NCI-H1436 (cell line): ENCODE measurements around the gene KLC4.

Experiments used
- DNase-seq: peaks from one replicate; lab custom pipeline; 2025; lab: John Stamatoyannopoulos, UW

Gene KLC4

DNA sequence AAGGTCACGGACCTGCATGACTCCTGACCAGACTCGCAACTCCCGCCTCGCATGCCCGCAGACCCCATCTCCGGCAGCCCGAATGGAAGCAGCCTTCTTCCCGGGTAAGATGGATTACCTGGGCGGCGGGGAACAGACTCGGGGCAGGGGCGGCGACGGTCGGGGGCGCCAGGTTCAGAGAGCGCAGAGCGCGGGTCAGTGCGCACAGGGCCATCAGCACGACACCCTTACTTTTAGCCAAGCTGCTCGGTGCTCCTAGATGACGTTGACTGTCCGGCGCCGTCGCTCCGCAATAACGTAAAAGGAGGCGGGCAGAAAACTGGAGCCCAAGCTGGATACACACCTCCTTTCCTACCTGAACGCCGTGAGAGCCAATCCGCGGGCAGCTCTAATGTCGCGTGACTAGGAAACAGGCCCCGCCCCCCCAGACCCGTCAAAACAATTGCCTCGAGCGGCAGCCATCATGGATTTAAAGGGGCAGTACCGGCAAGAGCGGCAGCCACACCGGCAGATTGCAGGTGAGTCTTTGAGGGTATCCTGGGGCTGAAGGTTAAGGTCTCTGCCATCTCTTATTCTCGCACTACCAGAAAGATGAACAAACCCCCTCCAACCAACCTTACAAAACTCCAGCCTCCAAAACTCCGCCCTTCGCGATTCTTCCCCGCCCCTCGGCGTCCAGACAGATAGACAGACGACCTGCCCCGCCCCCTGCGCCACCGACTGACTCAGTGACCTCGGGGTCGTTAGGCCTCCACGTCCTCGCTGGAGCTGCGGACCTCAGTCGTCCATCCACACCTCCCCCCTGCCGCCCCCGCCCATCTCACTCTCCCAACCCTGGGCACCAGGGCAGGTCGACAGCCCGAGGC lies at the start of gene KLC4, which contains the start of gene MRPL2:
KLC4 (plus strand) TSS at position 464 of the 866 bp plus-strand sequence. CDS start 1,705 bp downstream, outside the sequence.
MRPL2 (minus strand) TSS at position 267 of the 866 bp plus-strand sequence; CDS start at position 214, 53 bp downstream.
- DNase-seq, result peak; percentile 97

DNA sequence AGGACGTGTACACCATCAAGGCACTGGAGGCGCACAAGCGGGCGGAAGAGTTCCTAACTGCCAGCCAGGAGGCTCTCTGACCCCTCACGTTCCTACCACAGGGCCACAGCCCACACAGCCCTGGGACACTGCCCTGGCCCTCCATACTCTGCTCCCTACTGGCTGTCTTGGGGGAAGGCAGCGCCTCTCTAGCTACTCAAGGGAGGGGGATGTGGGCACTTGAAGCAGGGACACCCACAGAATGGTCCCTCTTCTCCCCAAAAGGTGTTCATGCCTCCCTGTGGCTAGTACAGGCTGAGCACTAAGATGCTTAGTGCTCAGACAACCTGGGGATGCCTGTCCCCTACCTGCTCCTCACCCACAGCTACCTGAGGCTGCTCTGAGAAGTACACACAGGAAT lies 48.2 kb upstream of the KLC4 start:
- DNase-seq, result no peak

DNA sequence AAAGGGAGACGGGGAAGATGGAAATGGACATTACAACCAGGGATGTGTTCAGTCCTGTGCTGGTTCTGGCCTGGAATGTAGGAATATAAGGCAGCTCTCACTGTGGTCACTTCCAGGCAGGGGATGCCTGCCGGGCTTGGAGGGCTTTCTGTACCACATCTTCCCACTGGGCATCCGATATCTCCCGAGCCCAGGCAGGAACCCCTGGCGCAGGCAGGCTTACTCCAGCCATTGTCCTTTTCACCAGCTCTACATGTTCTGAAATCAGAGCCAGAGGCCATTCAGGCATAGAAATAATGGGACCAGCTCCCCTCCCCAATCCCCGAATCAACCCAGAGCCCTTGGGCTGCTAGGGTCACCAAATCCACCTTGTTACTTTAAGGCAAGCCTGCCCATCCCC lies 47.1 kb upstream of the KLC4 start:
- no peak for DNase-seq

DNA sequence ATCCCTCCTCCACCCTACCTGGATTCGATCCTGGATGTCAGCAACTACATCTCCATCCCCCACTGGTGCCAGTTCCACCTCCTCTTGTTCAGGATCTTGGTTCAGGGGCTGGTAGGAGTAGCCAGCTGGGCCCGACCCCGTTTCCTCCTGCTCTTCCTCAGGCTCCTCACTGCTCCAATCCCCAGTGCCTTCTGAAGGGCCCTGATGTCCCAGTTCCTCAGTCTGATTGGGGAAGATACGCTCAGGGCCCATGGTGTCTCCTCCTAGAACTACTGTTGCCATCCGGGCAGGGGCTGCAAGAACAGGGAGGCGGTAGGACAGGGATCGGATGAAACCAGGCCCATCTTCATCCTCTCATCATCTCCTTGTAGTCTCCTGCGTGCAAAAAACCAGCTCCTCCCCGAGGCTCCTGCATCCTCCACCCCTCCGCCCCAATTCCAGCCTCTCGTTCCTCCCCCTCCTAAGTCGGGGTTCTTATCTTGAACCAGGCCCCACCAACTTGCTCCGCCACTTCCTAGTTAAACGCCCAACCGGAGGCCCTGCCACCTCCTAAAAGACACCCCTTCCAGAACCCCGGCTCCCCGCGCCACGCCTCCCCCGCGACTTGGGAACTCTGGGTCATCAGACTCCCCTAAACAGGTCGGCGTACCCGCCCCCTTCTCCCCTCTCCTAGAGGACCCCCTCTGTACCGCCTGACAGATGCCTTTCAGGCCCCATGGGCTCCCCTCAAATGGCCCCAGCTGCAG lies 46.2 kb upstream of the KLC4 start:
- DNase-seq, result no peak

DNA sequence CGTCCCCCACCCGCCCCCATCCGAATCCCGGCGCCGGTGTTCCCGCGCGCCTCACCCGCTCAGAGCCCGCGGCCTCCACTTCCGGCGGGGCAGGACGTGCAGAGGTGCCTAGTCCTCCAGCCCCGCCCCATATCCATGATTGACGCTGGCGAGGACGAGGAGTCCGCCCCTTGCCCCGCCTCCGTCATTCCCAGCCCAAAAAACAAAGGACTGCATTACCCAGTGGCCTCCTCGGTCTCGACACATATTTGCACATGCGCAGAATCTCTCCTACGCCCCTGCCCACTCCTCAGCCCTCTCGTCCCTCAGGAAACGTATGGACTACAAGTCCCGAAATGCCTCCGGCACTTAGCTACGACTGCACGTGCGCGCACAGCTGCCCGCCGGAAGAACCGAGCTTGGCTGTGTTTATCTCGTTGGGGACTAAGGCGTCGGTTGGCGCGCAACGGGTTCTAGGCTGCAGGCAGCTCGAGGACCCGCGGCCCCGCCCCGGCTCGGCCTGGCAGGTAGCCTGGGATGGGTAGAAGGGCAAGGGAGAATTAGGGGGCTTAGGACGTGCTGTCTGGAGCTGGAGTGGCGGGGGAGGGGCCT lies 45.5 kb upstream of the KLC4 start, which contains the start of the genes KLHDC3 and MEA1:
KLHDC3 (plus strand) TSS at position 407 of the 591 bp plus-strand sequence. CDS start 2,944 bp downstream, outside the sequence.
MEA1 (minus strand) TSS at position 104 of the 591 bp plus-strand sequence. CDS start 133 bp downstream, outside the sequence.
- peak; percentile 100 for DNase-seq

DNA sequence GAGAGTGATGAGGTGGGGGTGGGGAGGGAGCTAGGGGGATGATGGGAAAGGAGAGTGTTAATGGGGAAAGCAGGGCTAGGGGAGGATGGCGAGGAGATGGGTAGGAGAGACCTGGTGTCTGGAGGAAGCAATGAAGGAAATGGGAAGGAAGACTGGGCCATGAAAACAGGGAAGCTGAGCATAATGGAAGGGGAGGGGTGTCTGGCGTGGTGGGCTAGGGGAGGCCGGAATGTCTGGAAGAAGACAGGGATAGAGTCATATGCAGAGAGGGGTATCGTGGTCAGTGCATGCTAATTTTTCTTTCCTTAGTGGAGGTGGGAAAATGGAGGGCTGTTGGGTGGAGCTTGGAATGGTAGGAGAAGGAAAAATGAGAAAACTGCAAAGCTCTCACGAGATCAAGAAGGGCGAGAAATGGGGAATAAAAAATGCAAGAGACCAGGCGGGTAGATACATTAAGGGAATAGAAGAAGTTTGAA lies 45.0 kb upstream of the KLC4 start:
- no peak for DNase-seq

DNA sequence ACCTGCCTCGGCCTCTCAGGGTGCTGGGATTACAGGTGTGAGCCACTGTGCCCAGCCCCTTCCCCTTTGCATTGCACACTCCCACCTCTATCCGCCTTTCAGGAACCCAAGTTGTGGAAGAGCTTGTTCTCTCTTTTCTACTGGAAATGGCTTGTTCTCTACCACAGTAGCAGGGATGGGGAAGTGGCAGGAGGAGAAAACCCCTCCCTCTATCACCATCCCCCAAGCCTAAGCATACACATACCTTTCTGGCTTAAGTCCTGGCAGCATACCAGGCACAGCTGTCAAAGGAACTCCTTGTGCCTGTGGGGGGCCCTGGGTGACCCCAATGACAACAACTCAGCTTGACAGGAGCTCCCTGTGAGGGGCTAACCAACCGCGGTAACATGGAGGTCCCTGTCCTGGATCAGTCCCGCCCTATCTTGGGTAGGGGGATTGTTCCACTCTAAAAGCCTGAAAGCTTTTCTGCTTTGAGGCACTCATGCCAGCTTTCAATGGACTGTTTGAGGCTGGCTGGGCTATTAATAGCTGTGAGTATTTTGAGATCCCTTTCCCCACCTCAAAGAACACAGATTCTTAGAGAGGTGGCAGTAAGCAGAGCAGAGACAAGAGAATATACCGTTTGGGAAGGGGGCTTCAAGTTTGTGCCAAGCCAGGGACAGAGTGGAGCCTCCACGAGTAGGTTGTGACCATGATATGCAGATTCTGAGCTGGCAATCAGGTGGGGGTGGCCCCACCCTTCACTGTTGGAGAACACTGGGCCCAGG lies 43.1 kb upstream of the KLC4 start:
- no peak for DNase-seq

DNA sequence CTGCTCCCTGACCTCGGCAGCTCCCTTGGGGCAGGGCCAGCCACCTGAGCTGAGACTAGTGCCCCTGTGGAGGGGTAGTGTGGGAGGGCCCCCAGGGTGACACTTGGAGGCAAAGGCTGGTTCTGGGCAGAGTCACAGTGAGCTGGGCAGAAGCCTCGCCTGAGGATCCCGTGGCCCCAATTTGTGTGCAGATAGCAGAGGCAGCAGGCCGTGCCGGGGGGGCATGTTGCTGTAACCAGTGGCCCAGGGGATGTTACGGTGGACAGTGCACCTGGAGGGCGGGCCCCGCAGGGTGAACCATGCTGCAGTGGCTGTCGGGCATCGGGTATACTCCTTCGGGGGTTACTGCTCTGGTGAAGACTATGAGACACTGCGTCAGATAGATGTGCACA lies 42.5 kb upstream of the KLC4 start:
- no peak for DNase-seq

DNA sequence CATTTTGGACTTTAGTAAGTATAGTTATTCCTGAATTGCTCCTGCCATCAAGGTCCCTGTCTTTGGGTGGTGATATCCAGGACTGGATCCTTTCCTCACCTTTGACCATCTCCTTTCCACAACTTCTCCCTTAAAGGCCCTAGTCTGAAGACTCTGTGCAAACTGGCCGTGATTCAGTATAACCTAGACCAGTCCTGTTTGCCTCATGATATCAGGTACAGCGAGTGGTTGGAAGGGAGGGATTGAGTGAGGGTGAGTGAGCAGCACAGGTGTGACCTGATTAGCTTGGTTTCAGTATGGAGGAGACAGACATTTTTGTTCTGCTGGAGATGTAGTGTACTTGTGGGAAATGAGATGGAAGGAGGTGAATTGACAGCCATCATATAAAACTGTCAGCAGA lies 40.3 kb upstream of the KLC4 start:
- DNase-seq, result no peak

DNA sequence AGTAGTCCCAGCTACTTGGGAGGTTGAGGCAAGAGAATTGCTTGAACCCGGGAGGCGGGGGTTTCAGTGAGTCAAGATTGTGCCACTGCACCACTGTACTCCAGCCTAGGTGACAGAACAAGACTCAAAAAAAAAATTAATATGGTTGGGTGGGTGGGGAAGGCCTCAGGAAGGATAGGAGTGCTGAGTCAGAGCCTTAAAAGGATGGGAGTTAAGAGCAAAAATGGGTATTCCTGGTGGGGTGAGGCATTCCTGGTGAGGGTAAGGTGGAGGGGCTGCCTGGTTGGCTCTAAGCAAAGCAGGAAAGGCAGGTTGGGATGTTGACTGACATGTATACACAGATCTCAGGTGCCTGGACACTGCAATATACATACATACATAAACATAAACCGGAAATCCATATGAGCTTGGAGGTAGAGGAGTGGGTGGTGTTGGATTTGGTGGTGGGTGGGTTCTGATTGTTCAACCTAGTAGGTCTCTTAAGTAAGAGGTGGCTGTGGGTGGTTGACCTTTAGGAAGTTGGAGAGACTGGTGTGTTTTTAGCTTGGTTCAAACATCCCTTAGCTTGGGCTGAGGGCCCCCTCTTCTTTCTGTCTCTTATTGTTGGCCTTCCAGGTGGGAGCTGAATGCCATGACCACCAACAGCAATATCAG lies 39.3 kb upstream of the KLC4 start:
- no peak for DNase-seq

DNA sequence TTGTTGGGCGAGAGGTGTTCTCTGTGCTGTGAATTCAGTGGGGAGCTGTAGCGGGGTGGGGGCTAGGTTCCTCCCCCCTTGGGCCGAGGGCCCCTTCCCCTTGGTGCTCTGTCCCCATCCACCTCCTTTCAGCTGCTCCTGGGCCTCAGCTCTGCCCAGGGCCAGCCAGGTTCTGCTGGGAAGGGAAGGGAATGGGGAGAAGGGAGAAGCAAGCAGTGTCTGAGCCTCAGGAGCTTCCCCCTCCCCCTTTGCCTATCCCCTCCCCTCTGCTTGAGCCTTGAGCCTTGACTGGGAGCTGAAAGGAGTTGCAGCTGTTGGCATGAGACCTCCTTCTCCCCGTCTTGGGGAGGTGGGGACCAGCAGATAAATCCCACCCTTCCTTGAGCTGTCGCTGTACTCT lies 38.6 kb upstream of the KLC4 start:
- no peak for DNase-seq

DNA sequence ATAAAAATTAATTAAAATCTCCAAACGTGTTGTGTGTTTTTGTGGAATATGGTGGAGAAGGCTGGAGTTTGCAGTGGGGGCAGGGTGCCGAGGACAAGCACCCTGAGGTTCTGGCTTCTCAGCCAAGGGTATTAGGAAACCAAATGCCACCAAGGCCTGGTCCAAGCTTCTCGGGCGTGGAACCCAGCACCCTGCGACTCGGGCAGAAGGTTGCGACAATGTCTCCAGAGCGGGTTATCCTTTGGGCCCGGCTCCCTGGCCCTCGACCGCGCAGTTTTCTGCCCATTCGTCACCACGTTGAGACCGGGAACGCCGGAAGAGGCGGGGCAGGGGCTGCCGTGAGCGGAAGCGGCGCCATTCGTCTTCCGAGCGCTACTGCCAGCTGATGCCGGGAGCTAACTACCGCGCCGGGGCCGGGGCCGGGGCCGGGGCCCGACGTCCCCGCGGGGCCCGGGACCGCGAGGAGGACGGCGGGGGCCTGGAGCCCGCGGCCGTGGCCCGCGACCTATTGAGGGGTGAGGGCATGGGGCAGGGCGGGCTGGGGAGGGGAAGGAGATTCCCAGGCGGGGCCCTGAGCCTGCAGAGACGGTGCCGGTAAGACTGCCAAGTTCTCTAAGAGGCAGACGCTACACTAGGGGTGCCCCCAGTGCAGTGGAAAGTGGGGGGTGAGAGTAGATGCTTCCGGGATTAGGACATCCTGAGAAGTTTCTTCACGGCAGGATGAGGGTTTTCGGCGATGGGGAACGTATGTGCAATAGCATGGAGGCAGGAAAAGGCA lies 38.0 kb upstream of the KLC4 start, which contains the start of gene RRP36:
RRP36 (plus strand) TSS at position 354 of the 778 bp plus-strand sequence; CDS start at position 386, 32 bp downstream.
- peak; percentile 52 for DNase-seq

DNA sequence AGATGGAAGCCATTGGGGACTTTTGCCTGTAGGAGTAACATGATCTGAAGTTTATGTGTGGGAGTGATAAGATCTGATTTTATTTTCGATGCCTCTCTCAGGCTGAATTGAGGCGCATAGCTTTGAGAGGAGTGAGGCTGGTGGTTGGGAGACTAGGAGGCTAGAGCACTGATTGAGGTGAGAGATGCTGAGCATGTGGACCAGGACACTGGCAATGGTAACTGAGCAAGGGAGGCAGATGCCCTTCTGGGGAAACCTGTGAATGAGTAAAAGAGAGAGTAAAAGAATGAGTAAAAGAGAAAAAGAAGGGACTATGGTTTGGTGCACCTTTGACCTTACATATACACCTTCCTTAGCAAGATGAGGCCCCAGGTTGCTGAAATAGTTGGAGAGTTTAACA lies 35.0 kb upstream of the KLC4 start:
- DNase-seq, result no peak

DNA sequence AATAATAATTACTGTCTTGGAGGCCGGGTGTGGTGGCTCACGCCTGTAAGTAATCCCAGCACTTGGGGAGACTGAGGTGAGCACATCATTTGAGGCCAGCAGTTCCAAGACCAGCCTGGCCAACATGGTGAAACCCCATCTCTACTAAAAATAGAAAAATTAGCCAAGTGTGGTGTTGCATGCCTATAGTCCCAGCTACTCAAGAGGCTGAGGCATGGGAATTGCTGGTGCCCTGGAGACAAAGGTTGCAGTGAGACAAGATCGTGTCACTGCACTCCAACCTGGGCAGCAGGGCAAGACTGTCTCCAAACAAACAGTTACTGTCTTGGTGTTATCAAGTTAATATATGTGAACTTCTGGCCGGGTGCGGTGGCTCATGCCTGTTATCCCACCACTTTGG lies 33.1 kb upstream of the KLC4 start:
- no peak for DNase-seq

DNA sequence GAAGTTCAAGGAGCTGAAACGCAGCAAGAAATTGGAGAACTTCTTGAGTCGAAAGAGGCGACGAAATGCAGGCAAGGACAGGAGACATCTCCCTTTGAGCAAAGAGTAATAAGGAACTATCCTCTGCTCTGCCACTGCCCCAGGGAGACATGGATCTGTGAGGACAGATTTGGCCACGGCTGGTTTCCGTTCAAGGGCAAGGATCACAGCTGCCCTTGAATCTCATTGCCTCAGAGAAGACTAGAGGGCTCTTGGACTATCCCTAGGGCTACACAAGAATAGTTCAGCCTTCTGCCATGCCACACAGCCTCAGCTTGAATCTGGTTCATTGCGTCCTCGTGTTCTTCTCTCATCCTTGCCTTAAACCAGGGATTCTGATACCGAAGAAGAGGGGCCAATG lies 30.3 kb upstream of the KLC4 start:
- no peak for DNase-seq

DNA sequence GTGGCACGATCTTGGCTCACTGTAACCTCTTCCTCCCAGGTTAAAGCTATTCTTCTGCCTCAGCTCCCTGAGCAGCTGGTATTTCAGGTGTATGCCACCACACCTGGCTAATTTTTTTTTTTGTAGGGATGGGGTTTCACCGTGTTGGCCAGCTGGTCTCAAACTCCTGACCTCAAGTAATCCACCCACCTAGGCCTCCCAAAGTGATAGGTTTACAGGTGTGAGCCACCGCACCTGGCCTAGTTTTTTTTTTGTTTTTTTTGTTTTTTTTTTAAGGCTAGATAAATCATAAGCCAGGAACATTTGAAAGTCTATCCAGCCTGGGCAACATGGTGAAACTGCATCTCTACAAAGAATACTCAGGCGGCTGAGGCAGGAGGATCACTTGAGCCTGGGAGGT lies 27.1 kb upstream of the KLC4 start:
- DNase-seq, result no peak

DNA sequence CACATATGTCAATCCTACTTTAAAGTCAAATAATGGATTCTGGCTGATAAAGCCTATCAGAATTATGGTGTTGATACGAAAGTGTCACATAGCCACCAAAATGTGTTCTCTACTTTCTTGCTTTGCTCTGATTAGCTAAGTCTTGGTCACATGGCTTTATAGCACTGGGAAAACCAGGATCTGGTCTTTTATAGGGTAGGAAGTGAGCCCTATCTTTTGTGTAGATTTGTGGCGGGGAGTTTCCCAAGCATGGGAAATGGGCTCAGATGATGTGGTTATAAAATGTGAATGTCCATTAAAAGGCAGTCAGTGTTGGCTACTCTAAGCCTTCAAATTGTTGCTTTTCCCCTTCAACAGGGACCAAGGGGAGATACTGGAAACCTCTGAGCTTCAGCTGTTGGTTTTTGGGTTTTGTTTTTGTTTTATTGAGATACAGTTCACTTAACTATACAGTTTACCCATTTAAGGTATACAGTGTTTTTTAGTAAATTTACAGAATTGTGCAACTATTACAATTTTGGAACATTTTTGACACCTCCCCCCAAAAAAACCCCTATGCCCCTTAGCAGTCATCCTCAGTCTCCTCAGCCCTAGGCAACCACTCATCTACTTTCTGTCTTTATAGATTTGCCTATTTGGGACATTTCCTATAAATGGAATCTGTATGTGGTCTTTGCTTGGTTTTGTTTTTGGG lies 25.8 kb upstream of the KLC4 start:
- DNase-seq, result no peak

DNA sequence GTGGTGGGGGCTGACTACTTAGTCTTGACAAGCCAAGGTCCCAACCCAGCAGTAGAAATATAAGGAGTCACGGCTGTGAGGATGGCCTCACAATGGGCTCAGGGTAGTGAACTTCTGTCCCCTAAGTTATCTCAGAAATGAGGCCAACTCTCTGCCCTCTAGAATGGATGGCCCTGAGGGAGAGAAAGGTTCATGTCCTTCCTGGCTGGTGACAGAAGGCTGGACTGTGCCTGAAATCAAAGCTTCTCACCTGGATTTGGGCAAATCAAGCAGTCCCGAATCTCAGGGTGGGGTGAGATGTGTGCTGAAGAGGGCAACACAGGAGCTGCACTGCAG lies 25.3 kb upstream of the KLC4 start:
- DNase-seq, result no peak

DNA sequence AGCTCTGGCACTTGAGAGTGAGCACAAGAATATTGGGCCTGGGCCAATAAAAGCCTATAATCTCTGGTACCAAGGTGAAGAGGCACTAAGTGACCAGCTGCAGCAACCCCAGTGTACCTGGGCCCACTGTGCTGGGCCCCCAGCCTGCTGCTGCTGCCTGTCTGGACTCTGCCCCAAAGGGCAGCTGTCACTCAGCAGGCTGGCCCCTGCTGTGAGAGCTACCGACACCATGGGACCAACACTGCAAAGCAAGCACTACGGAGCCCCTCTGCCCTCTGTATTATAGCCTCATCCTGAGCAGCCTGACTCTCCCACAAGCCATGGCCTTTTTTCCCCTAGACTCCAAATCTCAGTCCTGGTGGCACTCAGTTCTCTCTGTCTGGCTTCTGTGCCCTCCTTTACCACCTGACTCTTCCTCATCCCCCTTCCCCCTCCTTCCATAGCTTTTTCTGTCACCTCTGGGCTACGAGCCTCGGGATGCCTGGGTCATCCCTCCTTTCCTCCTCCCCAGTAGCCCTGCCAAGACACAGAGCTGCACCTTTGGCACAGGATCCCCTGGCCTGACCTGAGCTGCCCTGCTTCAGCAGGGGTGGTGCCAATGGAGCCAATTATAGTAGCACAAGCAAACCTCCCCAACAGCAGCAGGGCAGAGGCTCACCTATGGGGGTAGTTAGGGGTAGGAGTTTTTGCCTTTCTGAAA lies 23.8 kb upstream of the KLC4 start:
- DNase-seq, result no peak
